Measurements from ENCODE around the gene CCL18.
"Not testable (repeated sequence)": the region's sequence is repeated elsewhere in the genome, so short reads cannot be mapped to it uniquely, and the experiment has no call there.

The CCL18 gene

DNA sequence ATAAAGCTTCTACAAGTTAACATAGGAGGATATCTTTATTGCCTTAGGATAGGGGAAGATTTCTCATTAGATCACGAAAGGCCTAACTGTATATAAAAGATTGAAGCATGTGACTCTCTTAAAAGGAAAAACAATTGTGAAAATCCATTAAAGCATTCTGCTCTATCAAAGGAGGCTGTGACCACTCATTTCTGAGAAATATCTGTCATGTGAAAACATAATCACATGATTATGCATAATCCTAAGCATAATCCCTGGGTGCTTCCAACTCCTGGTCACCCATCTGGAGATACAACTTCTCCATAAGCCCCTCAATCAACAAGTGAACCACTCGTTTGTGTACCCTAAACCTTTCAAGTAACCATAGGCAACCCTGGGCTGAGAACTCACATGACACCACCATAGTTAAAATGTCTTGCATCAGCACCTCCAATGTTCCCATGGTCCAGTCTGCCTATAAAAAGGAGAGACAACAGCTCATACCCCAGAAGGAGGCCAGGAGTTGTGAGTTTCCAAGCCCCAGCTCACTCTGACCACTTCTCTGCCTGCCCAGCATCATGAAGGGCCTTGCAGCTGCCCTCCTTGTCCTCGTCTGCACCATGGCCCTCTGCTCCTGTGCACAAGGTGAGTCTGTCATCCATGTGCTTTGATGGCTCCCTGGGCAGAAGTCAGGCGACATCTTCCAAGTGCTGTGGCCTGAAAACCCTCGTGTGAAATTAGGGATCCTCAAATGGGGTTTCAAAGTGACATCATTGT is at the start of gene CCL18:
Gene CCL18 (plus strand): TSS at position 487 of the 756 bp plus-strand sequence. CDS start 71 bp downstream, at position 558.
- no peak for DNase-seq

DNA sequence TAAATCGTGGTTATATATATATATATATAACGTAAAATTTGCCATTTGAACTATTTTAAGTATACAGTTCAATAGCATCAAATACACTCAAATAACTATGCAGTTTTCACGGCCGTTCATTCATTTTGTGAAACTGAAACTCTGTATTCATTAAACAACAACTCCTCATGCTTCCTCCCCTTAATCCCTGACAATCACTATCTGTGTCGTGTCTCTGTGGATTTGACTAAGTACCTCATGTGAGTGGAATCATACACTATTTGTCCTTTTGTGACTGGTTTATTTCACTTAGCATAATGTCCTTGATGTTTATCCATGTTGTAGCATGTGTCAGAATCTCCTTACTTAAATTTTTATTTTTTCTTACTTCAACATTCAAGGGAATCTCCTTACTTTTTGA is 49.1 kb upstream of the CCL18 start:
- no peak for DNase-seq

DNA sequence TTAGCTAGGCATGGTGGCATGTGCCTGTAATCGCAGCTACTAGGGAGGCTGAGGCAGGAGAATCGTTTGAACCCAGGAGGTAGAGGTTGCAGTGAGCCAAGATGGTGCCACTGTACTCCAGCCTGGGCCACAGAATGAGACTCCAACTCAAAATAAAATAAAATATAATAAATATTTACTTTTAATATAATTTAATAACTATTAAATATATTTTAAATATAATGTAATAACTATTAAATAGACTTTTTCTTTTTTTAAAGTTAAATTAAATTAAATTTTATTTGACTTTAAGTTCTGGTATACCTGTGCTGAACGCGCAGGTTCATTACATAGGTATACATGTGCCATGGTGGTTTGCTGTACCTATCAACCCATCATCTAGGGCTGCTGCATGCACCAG is 48.2 kb upstream of the CCL18 start:
- not testable (repeated sequence) for DNase-seq

- no peak for DNase-seq
Measured at GRCh38 chr17:36016555-36016954, 47.5 kb upstream of the CCL18 start.

DNA sequence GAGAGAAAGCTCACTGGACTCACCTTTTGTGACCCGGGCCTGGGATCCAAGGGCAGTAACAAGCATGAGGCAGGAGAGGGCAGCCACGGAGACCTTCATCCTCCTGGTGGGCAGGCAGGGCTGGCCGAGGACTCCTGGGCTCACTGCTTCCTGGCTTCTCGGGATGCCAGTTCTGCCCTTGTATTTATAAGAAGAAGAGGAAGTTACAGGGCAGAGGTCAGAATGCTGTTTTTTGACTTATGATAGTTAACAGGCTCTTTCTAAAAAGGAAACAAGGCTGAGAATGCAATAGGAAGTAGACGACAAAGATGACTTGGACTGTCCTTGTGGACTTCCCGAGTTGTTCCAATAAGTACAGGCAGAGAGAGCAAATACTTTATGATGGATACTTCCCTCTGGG is 46.3 kb upstream of the CCL18 start, which contains the start of gene CCL23:
Gene CCL23 (minus strand): TSS at position 174 of the 400 bp plus-strand sequence. CDS start 75 bp downstream, at position 99.
- DNase-seq: no peak

DNA sequence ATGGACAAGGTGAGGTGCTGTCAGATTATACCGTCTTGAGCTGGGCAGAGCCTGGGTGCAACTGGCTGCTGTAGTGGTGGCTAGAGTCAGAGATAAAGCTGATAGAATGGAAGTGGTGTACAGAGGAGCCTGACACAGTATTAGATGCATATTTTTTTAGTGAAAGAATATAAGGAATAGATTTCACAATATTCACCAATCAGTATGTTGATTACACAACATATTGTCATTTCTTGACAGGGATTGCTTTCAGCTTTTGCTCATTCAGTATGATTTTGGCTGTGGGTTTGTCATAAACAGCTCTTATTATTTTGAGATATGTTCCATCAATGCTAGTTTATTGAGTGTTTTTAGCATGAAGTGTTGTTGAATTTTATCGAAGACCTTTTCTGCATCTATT is 44.6 kb upstream of the CCL18 start:
- DNase-seq: no peak

DNA sequence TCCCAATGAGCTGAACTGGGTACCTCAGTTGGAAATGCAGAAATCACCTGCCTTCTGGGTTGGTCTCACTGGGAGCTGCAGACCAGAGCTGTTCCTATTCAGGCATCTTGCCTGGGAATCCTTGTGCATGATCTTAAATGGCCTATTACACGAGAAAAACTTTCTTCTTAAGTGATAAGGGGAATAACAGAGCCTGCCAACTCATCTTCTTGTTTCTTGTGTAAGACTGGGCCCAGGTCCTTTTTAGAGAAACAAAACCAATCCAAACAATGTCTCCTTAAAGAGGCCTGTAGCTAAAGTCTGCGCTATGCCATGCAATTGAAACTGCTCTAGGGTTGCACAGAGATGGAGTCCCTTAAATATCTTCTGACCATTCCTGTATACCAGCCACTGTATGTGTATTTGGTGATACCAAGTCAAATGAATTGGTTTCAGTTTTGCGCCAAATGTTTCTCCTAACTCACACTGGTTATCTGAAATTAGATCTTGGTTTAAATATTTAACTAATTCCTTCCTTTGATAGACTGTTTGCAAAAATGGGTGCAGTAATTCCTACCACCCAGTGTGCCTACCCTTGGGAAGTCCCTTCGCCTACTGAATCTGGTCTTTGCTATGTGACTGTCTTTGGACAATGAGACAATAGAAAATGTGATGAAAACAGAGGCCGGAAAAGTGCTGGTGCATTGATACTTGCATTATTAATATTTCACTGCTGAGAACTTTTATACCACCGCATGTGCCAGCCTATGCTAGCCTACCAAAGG is 39.8 kb upstream of the CCL18 start:
- DNase-seq: no peak

DNA sequence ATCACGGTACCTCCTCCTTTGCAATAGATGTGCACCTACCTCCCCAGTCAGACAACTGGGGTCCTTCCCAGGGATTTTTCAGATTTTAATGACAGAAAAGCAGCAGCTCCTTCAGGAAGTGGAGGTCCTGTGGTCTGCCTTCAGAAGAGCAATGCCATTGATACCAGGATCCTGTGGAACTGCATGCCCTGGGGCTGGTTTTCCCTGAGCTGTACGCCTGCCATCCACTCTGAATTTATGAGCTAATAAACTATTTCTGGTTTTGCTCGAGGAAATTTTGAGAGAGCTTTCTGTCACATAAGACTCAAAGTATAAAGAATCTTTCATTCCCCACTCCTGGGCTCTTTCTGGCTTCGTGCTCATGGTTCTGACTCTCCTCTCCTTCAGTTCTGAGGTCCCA is 36.3 kb upstream of the CCL18 start:
- no peak for DNase-seq

- DNase-seq: no peak
Measured at GRCh38 chr17:36030956-36031355, 33.1 kb upstream of the CCL18 start.

- DNase-seq: no peak
Measured at GRCh38 chr17:36034127-36034526, 29.9 kb upstream of the CCL18 start.

DNA sequence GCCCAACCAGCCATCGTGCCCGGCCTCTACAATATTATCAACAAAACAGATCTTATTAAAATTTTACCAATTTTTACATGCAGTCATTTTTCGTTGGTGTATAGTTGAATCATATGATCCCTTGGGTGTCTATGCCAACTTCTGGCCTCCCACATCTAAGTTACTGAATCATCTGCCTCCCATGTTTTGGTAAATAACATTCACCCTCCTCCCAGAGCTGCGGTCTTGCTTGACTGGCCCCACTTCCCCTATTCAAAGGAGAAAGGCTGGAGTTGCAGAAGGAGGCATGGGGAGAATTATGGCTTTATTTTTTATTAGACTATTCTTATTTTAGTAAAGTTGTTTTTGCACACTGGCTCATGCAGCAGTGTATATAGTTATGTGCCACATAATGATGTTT is 27.8 kb upstream of the CCL18 start:
- DNase-seq: no peak

GRCh38 chr17:36048066-36048465 is 16.0 kb upstream of the CCL18 start:
- no peak for DNase-seq

DNA sequence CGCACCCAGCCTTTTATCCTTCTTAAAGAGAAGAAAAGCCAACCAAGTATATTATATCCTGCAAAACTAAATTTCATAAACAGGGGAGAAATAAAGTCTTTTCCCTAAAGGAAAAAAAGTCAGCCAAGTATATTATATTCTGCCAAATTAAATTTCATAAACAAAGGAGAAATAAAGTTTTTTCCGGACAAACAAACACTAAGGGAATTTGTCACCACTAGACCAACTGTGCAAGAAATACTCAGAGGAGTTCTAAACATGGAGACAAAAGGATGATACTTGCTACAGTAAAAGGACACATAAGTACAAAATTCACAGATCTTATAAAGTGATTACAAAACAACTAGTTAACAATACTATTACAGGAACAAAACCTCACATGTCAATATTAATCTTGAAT is 14.4 kb upstream of the CCL18 start:
- no peak for DNase-seq

- no peak for DNase-seq
Measured at GRCh38 chr17:36055171-36055570, 8.9 kb upstream of the CCL18 start.

GRCh38 chr17:36055921-36056520 is 8.1 kb upstream of the CCL18 start:
- no peak for DNase-seq

- DNase-seq: no peak
Measured at GRCh38 chr17:36057911-36058310, 6.2 kb upstream of the CCL18 start.

DNA sequence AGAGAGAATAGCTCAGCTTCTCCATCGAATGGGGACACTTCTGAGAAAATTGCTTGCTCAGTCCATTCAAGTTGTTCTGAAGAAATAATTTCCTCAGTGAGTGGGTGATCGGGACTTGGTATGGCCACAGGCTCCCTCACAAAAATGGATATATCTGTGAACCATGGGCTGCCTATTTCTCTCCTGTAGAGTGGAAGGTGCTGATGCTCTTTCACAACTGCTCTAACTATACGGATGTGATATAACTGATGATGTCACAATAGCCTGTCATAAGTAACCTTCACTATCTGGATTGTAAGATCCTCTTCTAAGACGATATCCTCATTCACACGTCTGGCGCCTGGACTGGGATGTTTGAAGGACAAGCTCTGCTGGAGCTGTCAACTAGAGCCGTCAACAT is 4.7 kb upstream of the CCL18 start:
- no peak for DNase-seq

- no peak for DNase-seq
Measured at GRCh38 chr17:36060816-36061215, 3.3 kb upstream of the CCL18 start.

GRCh38 chr17:36066365-36066985 is 2.4 kb downstream of the CCL18 start:
- no peak for DNase-seq

DNA sequence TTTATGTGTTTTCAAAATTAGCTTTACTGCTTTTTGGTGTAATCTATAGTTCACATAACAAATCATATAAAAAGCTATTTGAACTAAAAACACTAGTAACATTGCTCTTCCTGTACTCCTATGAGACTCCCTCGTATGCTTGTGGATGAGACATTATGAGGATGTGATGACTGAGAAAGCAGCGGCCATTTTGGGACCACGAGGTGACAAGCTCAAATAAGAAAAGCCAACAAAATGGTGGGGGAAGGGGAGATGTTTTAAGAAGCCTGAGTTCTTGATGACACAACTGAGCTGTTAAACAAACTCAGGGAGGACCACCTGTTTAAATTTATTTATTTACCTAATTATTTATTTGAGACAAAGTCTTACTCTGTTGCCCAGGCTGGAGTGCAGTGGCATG is 4.5 kb downstream of the CCL18 start:
- no peak for DNase-seq

GRCh38 chr17:36069136-36069535 is 5.1 kb downstream of the CCL18 start:
- no peak for DNase-seq

DNA sequence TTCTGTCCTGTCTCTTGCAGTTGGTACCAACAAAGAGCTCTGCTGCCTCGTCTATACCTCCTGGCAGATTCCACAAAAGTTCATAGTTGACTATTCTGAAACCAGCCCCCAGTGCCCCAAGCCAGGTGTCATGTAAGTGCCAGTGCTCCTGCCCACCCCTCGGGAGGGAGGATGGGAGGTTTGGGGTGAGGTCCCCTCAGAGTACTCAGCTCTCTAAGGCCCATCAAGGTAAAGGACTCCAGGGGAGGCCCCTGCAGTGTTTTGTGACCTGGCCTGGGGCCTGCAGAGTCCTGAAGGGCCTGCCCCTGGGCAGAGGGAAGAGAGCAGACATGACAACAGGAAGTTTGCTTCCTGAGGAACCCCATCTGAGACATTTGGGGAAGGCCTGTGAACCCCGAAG is 6.4 kb downstream of the CCL18 start:
- no peak for DNase-seq

- DNase-seq: no peak
Measured at GRCh38 chr17:36071751-36072150, 7.7 kb downstream of the CCL18 start.

All from NCI-H1092 treated with DMSO at 0.1 percent for 48 hours (cell line).